Urinary bladder (tissue), 4 donors: ENCODE measurements around the gene LZTR1. TPM values are rescaled to one million over a fixed set of nuclear protein-coding genes. Genes with fewer than 3 reads are reported as not detected.
A peak's percentile ranks its signal among the peaks of the same experiment; 100 is the strongest.

Source experiments
- DNase-seq: peaks from one replicate; pipeline ENCODE4 v3.0.0-alpha.2; 2015; ENCODE audit errors: extremely low spot score
- H3K27ac ChIP-seq: one replicate; pipeline ENCODE4 v1.5.1; 2013; ENCODE audit warnings: low read depth, mild to moderate bottlenecking, moderate library complexity
- H3K36me3 ChIP-seq: one replicate; pipeline ENCODE4 v1.6.1; 2013; ENCODE audit warnings: mild to moderate bottlenecking, moderate library complexity; ENCODE audit not compliant: insufficient read depth
- H3K4me1 ChIP-seq: one replicate; pipeline ENCODE4 v1.6.1; 2013; ENCODE audit warnings: mild to moderate bottlenecking, moderate library complexity; ENCODE audit not compliant: insufficient read depth
- H3K4me3 ChIP-seq: one replicate; pipeline ENCODE4 v1.5.1; 2013; ENCODE audit warnings: low read depth, low read length
- WGBS: extraction: QIAGEN DNeasy Blood & Tissue Kit; methylation state at CpG from one replicate; pipeline ENCODE4 v1.1.7; 2013; 5-methylcytosine and 5-hydroxymethylcytosine counted together
- polyA plus RNA-seq: library from polyadenylated mRNA; stranded (reverse); fragments of 200-250 nt; gene quantifications from one replicate; pipeline ENCODE4 v1.2.3, GENCODE V29; 2013
- total RNA-seq: library from RNA; depleted of rRNA; stranded (reverse); fragments of >200 nt; gene quantifications from one replicate; pipeline ENCODE4 v1.2.3, GENCODE V29; 2014
- donor health status: healthy with polysubstance abuse.
- donor health status: healthy.

The LZTR1 gene
- total and polyA plus RNA-seq, 2 donors = 42.8 to 48.1 TPM

DNA sequence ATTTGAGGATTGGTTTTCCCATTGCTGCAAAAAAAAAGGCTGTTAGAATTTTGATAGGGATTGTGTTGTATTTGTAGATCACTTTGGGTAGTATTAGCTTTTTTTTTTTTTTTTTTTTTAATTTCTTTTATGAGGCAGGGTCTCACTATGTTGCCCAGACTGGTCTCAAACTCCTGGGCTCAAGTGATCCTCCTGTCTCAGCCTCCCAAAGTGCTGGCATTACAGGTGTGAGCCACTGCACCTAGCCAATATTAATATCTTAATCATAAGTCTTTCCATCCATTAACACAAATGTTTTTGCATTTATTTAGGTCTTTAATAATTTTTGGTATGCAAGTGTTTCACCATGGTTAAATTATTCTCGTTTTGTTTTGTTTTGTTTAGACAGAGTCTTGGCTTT lies 38.1 kb upstream of the LZTR1 start:
- WGBS = 20% methylated on average over 1 of the region's 1 CpG
- peaks cover 3% of the 10 kb centered on the region for H3K4me1 ChIP-seq
- DNase-seq = no peak

DNA sequence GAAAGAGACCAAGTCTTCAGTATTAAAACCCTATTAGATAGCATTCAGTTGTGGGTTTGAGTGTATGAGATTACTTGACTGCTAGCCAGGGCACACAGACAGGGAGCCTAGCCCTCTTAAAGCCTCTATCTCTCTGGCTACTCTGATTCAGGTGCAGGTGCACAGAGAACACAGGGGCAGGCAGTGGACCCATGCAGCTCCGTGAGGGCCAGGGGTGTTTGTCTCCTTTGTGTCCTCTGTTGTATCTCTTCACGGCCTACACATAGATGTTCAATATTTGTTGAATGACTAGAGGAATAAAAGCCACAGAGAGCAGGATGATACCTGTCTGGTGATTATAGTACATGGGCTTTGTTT lies 36.5 kb upstream of the LZTR1 start:
- Histone ChIP-seq H3K36me3 (peaks cover 2% of the 10 kb centered on the region), H3K4me1 (no peaks in the 10 kb centered on the region), H3K27ac (no peak overlapping the region), H3K4me3 (no peak overlapping the region)
- 89% methylated on average over 2 of the region's 2 CpGs for WGBS
- DNase-seq = no peak

More for the DNA sequence above, 38.1 kb upstream of the LZTR1 start:
- Histone ChIP-seq H3K4me3 (no peak overlapping the region), H3K27ac (no peak overlapping the region), H3K36me3 (no peaks in the 10 kb centered on the region)

DNA sequence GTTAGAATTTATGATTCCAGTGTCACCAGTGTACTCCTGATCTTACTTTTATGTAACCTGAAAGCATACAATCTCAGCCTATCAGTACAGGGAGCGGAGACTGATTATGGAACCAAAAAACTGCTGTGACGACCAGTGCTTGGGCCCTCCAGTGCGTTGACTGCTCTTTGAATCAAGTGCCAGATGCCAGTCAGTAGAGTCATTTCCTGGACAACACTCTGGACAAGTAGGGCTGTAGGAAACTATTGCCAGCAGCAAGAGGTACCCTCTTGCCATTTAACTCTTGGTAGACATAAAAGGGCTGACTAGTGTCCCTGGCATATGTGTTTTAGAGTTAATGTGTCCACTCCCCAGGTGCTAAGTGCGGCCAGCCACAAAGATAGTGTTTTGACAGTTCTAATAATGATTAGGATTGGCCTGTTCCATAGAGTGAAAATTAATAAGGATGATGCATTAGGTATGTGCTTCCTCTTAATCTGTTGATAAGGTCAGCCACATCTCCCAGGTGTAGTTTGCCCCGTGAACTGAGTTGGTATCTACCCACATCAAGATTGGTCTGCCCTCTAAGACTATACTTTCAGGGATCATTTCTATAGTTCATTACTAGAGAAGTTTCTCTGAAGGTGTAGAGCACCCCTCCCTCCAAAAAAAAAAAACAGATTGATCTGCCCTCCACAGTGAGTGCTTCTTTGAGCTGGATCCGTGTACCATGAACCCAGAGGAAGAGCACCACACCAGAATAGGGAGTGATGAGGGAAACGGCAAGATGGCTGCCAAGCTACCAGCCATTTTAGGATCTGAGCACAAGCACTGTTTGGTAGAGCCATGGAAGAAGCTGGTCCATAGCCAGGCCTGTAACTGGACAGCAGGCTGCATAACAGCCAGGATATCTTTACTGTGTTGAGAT lies 35.8 kb upstream of the LZTR1 start:
- Histone ChIP-seq H3K4me3 (no peak overlapping the region), H3K36me3 (peaks cover 2% of the 10 kb centered on the region), H3K4me1 (no peaks in the 10 kb centered on the region), H3K27ac (no peak overlapping the region)
- 86% methylated on average over 7 of the region's 7 CpGs for WGBS
- no peak for DNase-seq

DNA sequence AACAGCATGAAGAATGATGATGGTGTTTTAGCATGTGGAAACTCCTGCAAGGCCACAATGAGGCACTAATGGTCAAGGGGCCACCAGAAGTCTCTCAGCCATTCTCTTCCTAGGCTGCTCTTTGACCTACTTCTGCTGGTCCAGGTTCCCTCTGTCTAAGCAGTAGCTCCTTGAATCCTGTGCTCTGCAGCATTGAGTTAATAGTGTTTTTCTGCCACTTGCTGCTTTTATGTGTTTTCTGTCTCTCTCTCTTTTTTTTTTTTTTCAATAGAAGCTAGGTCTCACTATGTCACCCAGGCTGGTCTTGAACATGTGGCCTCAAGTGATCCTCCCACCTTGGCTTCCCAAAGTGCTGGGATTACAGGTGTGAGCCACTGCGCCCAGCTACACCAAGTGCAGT lies 35.1 kb upstream of the LZTR1 start:
- no peak overlapping the region for H3K4me3 ChIP-seq
- no peaks in the 10 kb centered on the region for H3K4me1 ChIP-seq
- H3K27ac ChIP-seq = no peak overlapping the region
- peaks cover 2% of the 10 kb centered on the region for H3K36me3 ChIP-seq
- no peak for DNase-seq
- WGBS = 98% methylated on average over 1 of the region's 1 CpG

DNA sequence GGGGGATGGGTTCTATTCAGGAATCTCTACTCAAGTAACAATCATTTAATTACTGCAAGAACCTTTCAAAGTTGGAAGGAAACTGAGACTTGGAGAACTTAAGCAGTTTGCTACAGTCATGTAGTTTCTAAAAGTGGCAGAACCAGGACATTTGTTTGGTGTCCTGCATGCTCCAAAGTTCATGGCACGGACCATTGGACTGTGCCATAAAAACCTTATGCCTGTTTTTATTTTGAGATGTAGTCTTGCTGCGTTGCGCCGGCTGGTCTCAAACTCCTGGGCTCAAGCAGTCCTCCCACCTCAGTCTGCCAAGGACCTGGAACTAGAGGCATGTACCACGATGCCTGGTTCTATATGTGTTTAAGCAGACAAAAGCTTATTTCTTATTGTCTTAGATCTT lies 33.6 kb upstream of the LZTR1 start:
- 82% methylated on average over 5 of the region's 5 CpGs for WGBS
- DNase-seq = no peak
- H3K27ac ChIP-seq = no peak overlapping the region
- no peak overlapping the region for H3K4me3 ChIP-seq
- peaks cover 2% of the 10 kb centered on the region for H3K36me3 ChIP-seq
- no peaks in the 10 kb centered on the region for H3K4me1 ChIP-seq

DNA sequence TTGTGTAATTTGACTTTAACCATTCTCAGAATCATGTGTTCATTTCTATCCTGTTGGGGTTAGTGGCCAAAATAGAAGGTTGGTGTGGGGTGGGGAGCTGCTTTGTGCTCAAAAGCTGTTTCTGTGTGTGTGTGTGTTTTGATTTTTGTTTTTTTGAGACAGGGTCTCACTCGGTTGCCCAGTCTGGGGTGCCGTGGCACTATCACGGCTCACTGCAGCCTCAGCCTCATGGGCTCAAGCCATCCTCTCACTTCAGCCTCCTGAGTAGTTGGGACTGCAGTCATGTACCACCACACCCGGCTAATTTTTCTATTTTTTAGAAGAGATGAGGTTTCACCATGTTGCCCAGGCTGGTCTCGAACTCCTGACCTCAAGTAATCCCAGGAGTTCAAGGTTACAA lies 33.1 kb upstream of the LZTR1 start:
- DNase-seq = no peak

DNA sequence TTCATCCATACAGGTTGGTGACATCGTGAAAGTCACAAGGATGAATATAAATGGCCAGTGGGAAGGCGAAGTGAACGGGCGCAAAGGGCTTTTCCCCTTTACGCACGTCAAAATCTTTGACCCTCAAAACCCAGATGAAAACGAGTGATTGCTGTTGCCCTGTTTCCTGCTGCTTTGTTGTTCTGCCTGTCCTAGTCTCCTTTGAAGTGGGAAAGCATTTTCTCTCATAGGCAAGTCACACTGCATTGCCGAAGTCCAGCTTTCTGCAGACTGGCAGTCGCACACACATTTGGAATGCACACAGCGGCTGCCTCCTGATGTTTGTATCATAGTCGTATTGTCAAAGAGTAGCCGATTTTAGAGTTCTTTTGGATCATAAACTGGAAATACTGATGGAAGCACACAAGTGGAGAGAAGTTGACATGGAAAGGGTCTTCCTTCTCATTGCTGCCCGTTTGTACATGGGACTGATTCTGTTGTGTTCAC lies 32.4 kb upstream of the LZTR1 start:
- Histone ChIP-seq H3K4me3 (no peak overlapping the region), H3K36me3 (peaks cover 2% of the 10 kb centered on the region), H3K27ac (no peak overlapping the region), H3K4me1 (no peaks in the 10 kb centered on the region)
- DNase-seq = no peak
- WGBS = 77% methylated on average over 13 of the region's 13 CpGs

More for the DNA sequence above, 33.1 kb upstream of the LZTR1 start:
- no peak overlapping the region for H3K4me3 ChIP-seq
- WGBS = 92% methylated on average over 5 of the region's 5 CpGs
- peaks cover 2% of the 10 kb centered on the region for H3K36me3 ChIP-seq
- no peaks in the 10 kb centered on the region for H3K4me1 ChIP-seq
- no peak overlapping the region for H3K27ac ChIP-seq

DNA sequence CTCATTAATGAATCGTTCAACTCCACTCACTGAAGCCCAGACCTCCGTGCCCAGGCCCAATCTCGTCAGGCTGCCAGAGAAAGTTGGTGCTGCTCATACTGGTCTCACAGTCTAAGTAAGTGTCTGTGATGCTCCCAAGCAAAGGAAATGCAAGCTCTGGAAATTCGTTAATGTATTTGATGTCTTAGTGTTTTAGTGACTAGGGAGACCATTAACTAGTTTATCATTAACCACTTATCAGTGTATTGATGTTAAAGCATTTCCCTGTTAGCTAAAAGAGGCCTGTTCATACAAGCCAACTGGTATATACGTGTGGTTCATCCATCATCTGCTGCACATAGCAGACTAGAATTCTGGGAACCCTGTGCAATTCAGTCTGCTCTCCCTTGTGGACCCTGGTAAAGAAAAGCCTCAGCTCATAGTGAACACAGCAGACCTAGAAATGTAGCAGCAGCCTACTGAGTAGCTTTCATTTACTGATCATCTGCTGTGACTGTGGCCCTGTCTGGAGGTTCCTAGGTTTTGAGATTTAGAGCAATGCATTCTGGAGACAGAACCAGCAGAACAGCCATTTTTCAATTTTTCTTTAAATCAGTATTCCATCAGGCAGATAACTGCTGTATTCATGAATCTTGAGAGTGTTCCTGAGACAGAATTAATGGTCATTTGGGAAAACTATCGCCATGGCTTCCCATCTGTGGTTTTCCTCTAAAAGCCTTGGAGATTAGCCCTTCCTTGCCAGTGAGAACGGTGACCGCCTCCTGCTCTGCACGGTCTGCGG lies 30.8 kb upstream of the LZTR1 start:
- no peak overlapping the region for H3K4me3 ChIP-seq
- H3K4me1 ChIP-seq = no peaks in the 10 kb centered on the region
- 82% methylated on average over 10 of the region's 10 CpGs for WGBS
- peak; percentile 36 for DNase-seq
- peaks cover 2% of the 10 kb centered on the region for H3K36me3 ChIP-seq
- peak overlapping the region; percentile 29 for H3K27ac ChIP-seq

DNA sequence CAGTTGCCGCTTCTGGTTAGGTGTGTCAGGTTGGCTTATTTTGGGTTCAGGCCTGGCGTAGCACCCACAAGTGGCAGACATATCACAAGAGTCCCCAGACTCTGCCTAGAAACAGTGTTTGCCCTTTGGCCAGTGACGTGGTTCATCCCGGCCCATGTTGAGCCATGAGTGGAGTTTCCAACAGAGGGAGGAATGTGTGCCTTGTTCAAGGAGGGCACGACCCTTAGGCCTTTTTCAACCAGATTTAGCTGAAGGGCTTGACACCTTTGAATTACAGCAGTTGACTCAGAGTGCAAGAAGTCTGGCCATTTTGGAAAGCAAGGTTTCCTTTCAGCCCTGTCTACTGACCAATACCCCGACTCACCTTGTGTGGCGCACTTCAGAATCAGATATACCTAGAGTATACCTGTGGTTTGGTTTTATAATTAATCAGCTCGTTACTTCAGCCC lies 30.1 kb upstream of the LZTR1 start:
- DNase-seq = no peak
- WGBS = 87% methylated on average over 8 of the region's 8 CpGs
- H3K27ac ChIP-seq = no peak overlapping the region
- H3K4me1 ChIP-seq = no peaks in the 10 kb centered on the region
- H3K4me3 ChIP-seq = no peak overlapping the region
- peaks cover 2% of the 10 kb centered on the region for H3K36me3 ChIP-seq

DNA sequence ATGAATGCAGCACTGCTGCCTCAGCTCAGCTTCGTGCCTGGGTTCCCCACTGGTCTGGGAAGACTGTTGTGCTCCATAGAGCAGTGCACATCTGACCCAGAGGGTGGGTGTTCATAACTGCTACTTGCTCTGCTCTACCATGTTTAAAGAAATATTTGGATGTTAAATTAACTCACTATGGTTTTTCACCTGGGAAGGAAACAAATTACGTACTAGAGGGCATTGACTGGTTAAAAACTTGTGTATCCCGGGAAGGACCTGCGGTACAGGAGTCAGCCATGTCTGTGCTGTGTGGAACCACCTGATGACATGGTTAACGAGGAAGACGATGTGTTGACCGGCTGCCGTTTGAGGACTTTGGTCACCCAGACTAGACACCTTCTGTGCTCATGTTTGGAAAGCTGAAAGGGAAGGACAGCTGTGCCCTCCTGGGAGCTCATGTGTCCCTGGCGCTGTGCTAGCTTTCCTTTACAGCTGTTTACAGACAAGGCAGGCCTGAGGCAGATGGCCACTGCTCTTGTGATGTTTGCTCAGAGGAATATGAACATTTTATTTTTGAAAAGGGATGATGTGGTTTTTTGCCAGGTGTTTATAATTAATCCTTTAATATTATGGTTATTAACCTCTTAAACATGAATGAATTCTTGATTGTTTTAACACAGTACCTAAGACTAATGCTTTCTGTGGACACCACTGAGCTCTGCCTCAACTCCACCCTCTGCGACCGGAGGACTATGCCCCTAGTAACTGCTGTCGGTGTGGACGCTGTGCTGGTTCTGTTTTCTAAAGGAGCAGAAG lies 29.4 kb upstream of the LZTR1 start:
- Histone ChIP-seq H3K27ac (no peak overlapping the region), H3K4me1 (no peaks in the 10 kb centered on the region), H3K4me3 (no peak overlapping the region), H3K36me3 (peaks cover 2% of the 10 kb centered on the region)
- DNase-seq = no peak
- 82% methylated on average over 13 of the region's 13 CpGs for WGBS

DNA sequence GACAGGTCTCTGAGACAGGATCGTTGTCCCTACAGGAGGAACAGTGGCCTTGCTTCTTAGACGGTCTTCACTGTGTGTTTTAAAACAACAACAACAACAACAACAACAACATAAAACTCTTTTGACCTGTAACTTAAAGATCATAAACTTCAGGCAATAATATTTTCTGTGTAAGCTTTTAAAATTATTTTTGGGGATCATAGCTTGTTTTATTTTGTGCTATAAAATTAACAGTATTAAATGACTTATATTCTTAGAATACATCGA lies 28.8 kb upstream of the LZTR1 start:
- H3K27ac ChIP-seq = no peak overlapping the region
- H3K36me3 ChIP-seq = peaks cover 2% of the 10 kb centered on the region
- no peak overlapping the region for H3K4me3 ChIP-seq
- no peaks in the 10 kb centered on the region for H3K4me1 ChIP-seq
- 73% methylated on average over 3 of the region's 3 CpGs for WGBS
- no peak for DNase-seq

DNA sequence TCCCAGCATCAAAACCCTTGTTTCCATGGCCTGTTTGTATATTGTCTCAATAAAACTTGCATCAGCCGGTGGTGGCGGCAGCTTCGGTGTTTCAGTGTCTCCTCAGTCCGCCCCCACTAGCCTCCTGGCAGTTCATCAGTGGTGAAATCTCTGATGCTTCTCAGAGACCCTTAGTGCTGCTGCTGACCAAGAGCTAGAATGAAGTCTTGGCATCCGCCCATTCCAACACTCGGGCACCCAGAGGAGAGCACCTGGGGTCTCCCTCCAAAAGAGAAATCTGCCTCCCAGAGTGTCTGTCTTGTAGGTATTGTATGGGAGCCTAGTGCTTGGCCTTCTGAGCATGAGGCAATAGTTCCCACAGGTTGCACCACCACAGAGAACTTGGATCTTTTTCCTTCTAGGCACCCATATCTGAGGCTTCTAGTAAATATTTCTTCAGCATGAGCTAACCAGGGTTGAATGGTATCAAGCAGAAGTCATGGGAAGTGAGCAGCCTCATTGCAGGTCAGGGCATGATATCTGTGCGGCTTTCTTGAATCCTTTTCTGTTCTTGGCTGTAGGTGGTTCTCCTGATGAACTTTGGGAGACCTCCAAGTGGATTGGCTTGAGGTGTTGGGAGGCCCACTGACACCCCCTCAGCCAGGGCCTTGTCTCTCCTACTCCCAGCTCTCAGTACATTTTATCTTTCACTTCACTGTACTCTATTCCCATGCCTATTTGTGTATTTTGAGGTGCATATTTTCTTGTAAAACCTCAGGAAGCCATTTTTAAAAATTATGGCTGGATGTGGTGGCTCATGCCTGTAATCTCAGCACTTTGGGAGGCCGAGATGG lies 28.2 kb upstream of the LZTR1 start:
- 86% methylated on average over 8 of the region's 8 CpGs for WGBS
- no peak for DNase-seq
- Histone ChIP-seq H3K4me3 (no peak overlapping the region), H3K27ac (peak overlapping the region; percentile 25), H3K4me1 (no peaks in the 10 kb centered on the region), H3K36me3 (peaks cover 2% of the 10 kb centered on the region)

DNA sequence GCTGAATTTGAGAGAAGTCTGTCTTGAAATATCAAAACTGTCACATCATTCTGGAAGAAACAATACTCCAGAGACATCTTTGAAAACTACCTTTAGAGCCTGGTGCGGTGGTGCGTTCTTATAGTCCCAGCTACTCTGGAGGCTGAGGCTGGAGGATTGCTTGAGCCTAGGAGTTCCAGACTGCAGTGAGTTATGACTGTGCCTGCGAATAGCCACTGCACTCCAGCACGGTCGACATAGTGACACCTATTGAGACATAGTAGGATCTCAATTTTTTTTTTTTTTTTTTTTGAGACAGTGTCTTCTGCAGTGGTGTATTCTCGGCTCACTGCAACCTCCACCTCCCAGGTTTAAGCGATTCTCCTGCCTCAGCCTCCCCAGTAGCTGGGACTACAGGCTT lies 26.5 kb upstream of the LZTR1 start:
- H3K4me3 ChIP-seq = no peak overlapping the region
- H3K27ac ChIP-seq = no peak overlapping the region
- H3K4me1 ChIP-seq = no peaks in the 10 kb centered on the region
- 85% methylated on average over 7 of the region's 7 CpGs for WGBS
- H3K36me3 ChIP-seq = no peaks in the 10 kb centered on the region
- DNase-seq = no peak
